SKM-1 treated with dmso at 0.1 percent for 144 hours (cell line): ENCODE results near the gene SALL3.

Experiments used
- DNase-seq: peaks from one replicate; lab custom pipeline; 2025; ENCODE audit not compliant: unreplicated experiment; lab: John Stamatoyannopoulos, UW

The SALL3 gene

GRCh38 chr18:78980279-78980771 lies 707 bp downstream of the SALL3 start:
- no peak for DNase-seq

DNA sequence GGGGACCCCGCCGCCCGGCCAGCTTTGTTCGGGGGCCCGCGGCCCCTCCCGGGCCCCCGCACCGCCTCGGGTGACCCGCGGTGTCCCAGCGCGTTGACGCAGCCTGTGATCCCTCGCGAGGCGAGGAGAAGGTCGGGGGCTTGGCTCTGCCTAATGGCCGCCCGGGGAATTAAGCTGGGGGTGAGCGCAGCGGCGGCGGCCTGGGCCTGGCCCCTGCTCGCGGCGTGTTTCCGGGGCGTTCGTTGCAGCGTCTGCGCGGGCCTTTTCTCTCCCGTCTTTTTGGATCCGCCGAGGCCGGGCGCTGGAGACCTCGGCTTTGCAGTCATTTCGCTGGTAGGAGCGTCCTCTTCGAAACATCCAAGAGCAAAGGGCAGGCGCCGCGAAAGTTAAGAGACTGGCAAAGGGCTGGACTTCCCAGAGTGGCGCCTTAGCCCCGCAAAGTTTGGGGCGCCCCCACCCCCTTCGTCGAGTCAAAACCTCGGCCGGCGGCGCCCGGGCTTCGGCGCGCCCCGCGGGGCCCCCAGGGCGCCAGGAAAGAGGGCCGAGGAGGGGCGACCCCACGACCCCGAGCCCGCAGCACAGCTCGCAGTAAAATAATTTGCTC lies 1.3 kb downstream of the SALL3 start:
- DNase-seq, result no peak

GRCh38 chr18:78981394-78981831 lies 1.8 kb downstream of the SALL3 start:
- DNase-seq, result no peak

DNA sequence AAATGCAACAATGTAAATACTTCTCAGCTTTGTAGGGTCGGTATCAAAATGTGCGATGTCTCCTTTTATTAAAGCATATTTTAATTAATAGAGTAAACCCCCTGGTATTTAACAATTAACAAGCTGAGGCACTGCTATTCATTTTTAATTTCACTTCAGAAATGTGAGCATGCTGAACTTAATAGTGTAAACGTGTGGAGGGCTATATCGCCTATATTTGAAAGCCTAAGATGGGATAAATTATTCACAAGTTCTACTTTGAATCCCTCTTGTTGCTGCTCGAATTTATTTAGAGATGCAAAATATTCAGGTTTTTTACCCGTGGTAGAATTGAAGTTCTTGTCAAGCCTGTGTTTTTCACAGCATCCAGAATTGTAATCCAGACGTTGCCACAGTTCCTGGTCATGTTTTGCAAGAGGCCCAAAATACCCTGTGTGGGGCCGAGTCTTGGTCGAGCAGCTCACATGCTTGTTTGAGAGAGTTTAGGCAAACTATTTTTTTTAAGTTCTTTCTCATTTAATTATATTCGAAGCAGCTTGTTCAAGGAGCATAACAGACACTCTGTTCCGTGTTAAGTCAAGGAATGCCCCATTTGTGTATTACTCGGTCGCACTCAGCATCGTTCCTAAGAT lies 2.5 kb downstream of the SALL3 start:
- DNase-seq, result peak; percentile 40

DNA sequence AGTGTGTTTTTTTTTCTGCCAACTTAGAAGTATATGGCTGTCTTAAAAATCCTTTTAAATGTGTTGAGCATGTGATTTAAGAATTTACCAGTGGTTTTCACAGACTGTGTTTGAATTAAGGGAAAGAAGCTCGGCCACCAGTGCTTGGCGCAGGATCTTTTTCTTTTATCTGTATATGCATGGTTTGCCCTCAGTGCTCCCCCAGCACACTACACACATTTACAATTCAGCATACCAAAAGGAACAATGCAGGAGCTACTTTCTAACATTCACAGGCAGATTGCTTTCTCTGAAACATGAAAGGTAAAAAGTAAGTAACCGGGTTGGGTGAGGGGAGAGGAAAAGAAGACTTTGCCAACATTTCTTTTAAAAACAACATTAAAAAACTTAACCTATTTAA lies 3.9 kb downstream of the SALL3 start:
- DNase-seq, result no peak

GRCh38 chr18:78984941-78985784 lies 5.5 kb downstream of the SALL3 start:
- DNase-seq, result peak; percentile 36

- DNase-seq, result peak; percentile 18
Measured at GRCh38 chr18:78986018-78986481, 6.4 kb downstream of the SALL3 start.

GRCh38 chr18:78991446-78991845 lies 11.8 kb downstream of the SALL3 start:
- DNase-seq, result no peak

DNA sequence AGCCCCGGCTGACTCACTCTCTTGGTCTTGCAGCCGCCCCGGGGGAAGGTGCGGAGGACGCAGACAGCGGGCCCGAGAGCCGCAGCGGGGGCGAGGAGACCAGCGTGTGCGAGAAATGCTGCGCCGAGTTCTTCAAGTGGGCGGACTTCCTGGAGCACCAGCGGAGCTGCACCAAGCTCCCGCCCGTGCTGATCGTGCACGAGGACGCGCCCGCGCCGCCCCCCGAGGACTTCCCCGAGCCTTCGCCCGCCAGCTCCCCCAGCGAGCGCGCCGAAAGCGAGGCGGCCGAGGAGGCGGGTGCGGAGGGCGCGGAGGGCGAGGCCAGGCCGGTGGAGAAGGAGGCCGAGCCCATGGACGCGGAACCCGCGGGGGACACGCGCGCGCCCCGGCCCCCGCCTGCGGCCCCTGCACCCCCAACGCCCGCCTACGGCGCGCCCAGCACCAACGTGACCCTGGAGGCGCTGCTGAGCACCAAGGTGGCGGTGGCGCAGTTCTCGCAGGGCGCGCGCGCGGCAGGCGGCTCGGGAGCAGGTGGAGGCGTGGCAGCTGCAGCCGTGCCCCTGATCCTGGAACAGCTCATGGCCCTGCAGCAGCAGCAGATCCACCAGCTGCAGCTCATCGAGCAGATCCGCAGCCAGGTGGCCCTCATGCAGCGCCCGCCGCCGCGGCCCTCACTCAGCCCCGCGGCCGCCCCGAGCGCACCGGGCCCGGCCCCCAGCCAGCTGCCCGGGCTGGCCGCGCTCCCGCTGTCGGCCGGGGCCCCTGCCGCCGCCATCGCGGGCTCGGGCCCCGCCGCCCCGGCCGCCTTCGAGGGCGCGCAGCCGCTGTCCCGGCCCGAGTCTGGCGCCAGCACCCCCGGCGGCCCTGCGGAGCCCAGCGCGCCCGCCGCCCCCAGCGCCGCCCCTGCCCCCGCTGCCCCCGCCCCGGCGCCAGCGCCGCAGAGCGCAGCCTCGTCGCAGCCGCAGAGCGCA lies 12.7 kb downstream of the SALL3 start:
- DNase-seq, result no peak

GRCh38 chr18:78993014-78993926 lies 13.7 kb downstream of the SALL3 start:
- DNase-seq, result no peak

GRCh38 chr18:78994000-78994399 lies 14.4 kb downstream of the SALL3 start:
- DNase-seq, result no peak

DNA sequence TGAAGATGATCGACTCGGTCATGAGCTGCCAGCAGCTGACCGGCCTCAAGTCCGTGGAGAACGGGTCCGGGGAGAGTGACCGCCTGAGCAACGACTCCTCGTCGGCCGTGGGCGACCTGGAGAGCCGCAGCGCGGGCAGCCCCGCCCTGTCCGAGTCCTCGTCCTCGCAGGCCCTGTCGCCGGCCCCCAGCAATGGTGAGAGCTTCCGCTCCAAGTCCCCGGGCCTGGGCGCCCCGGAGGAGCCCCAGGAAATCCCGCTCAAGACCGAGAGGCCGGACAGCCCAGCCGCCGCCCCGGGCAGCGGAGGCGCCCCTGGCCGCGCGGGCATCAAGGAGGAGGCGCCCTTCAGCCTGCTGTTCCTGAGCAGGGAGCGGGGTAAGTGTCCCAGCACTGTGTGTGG lies 14.9 kb downstream of the SALL3 start:
- no peak for DNase-seq

- DNase-seq, result no peak
Measured at GRCh38 chr18:78994977-78995582, 15.5 kb downstream of the SALL3 start.

- no peak for DNase-seq
Measured at GRCh38 chr18:78995740-78996395, 16.2 kb downstream of the SALL3 start.

DNA sequence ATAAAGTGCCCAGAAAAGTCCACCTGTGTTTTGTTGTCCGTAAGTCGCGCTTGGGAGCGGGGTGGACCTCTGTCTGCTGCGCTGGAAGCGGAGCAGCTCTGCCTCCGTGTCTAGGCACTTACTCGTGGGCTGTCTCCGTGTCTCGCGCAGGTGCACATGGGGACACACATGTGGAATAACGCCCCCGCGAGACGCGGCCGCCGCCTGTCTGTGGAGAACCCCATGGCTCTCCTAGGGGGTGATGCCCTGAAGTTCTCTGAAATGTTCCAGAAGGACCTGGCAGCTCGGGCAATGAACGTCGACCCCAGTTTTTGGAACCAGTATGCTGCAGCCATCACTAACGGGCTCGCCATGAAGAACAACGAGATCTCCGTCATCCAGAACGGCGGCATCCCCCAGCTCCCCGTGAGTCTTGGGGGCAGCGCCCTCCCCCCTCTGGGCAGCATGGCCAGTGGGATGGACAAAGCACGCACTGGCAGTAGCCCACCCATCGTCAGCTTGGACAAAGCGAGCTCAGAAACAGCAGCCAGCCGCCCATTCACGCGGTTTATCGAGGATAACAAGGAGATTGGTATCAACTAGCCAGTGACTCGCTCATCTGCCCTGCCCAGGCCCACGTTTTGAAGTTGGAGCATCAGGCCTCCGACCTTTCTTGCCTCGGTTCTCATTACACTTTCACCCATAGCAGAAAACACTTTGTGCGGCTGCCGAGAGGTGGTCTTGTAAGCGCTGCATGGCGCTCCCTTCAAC lies 17.3 kb downstream of the SALL3 start:
- no peak for DNase-seq

- DNase-seq, result no peak
Measured at GRCh38 chr18:78998371-78999071, 18.9 kb downstream of the SALL3 start.

DNA sequence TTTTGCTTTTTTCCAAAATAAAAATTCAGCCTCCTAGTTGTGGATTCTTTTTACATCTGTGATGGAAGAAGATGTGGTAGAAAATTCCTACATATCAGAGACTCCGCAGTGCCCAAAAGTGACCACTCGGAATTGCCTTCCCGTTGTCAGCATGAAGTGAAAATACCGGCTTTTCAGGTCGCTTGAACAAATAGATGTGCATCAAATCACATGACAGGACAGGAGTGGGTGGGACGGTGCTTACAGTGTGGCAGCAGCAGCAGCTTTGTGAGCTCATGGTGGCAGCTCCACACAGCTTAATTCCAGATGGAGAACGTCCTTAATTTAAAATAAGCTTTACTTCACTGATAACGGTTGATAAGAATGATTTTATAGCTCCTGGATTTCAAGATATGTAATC lies 20.3 kb downstream of the SALL3 start:
- DNase-seq, result no peak
